NOMO-1 treated with dmso at 0.1 percent for 144 hours (cell line): ENCODE data around the gene HAT1.
A peak's percentile ranks its signal among the peaks of the same experiment; 100 is the strongest.
"Not testable (repeated sequence)": the region's sequence is repeated elsewhere in the genome, so short reads cannot be mapped to it uniquely, and the experiment has no call there.

ENCODE experiments used
- DNase-seq: peaks from one replicate; lab custom pipeline; 2025; ENCODE audit not compliant: unreplicated experiment; lab: John Stamatoyannopoulos, UW

Gene HAT1

DNA sequence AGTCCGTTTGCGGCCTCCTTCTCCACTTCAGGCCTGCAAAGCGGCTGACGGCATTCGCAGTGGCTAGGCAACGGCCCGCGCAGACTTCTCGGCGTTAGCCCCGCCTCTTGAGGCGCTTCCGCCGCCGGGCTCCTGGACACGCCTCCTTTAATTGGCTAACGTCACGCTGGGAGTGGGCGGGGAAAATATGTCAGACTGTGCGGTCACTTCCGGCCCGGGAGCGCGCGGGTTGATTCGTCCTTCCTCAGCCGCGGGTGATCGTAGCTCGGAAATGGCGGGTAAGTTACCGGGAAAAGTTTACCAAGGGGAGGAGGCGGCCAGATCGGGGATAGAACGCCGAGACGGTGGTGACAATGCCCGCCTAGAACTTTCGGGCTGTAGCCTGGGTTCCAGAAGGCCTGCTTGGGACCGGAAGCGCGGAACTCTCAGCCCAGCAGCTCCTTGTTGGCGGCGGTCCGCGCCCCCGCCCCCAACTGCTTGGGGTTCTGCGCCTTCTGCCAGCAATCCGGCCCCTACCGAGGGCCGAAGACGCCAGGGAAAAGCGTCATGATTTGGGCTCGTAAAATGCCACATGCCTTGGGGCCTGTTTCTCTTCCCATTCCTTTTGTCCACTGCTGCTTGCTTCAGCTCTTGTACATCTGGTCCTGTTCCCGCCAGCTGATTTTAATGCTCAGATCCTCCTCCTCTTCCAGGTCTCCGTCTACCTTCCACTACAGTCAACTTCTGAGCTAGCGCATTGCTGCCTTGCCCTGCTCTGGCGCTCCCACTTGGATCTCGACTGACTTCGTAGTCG is at the start of gene HAT1:
TSS of gene HAT1 (plus strand) at position 232 of the 793 bp plus-strand sequence. CDS start at position 272, 40 bp downstream.
- peak; percentile 96 for DNase-seq

DNA sequence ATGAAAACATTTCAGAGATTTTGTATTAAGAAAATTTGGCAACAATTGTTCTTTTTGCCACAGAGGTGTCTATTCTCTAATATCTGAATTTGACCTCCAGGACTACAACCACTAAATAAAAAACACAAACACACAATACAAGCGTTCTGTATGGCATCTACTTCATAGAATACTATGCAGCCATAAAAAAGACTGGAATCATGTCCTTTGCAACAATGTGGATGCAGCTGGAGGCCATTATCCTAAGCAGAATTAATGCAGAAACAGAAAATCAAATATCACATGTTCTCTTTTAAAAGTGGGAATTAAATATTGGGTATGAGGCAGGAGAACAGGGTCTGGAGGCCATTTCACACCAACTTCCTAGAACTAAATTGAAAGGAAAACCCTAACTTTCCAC is 47.7 kb upstream of the HAT1 start:
- DNase-seq: no peak

DNA sequence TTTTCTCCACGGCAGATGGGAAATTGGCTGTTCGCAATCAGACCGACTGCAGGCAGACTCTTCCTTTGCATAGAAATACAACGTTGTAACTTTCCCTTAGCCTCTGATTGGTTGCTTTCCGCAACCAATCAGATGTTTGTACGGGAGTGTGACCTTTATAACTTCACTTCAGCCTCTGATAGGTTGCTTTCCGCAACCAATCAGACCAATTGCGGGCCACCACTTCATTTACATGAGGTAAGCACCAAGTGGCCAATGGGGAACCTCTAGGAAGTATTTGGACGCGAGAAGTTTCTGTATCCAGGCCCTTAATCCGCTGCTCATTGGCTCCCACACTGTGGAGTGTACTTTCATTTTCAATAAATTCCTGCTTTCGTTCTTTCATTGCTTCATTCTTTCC is 47.3 kb upstream of the HAT1 start:
- DNase-seq: no peak

GRCh38 chr2:171878481-171878993 is 43.7 kb upstream of the HAT1 start:
- DNase-seq: no peak

GRCh38 chr2:171879865-171880264 is 42.4 kb upstream of the HAT1 start:
- DNase-seq: no peak

- no peak for DNase-seq
Observed at GRCh38 chr2:171880774-171881173, 41.5 kb upstream of the HAT1 start.

DNA sequence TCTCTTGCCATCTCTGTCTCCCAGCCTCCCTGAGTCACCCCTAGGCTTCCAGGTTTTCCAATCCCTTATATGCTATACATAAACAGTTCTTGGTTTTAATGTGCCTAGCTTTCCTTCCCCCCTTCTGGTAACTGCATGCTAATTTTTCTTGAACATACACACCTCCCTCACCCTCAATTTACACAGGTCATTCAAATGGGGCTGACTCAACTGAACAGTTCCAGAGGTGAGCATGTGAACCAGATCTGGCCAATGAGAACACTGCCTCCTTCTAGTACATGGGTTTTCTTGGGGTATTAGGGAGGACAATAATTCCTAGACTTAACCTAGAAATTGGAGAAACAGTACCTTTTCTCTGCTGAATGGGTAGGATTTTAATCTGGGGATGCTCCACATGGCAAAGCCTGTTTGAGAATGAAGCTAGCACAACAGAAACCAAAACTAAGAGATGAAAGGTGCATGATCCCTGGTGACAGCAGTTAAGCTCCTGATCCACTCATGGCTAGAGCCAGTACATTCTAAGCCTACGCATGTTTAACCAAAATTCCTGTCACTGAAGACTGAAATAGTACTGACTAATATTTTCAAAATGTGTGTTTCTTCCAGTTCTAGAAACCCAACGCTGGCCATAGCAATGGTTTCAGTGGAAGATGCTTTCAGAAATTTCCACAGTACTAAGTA is 40.0 kb upstream of the HAT1 start:
- no peak for DNase-seq

- no peak for DNase-seq
Observed at GRCh38 chr2:171883275-171883893, 38.9 kb upstream of the HAT1 start.

DNA sequence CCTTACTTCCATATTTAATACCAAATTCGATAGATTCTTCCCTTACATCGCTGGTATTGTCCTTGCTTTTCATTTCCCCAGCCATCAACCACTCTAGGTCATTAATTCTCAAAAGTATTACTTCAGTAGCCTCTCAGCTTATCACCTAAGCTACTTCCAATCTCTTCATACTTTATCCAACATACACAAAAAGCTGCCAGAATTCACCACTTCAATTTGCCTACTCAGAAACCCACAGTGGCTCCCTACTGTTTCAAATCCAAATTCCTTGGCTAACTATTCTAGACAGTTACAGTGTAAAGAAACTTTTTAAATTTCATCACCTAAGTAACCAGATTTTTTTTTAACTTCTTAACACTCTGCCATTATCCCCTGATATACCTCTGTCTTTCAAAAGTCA is 32.9 kb upstream of the HAT1 start:
- DNase-seq: no peak

DNA sequence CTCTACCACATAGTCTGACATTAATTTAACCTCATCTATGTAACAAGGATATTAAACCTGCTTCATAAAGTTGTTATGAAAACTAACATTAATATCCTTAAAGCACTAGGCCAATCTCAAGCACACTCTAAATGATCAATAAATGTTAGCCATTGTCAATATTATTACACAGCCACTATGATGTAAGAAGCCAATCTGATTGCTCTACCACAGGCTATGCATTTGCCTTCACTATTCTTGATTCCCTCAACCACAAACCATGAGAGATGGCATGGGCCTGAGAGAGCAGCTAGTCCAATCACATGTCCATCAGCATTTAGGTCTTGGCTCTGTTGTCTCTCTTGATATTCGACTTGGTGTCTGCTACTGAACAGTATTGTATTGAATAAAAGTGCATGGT is 32.5 kb upstream of the HAT1 start:
- DNase-seq: no peak

DNA sequence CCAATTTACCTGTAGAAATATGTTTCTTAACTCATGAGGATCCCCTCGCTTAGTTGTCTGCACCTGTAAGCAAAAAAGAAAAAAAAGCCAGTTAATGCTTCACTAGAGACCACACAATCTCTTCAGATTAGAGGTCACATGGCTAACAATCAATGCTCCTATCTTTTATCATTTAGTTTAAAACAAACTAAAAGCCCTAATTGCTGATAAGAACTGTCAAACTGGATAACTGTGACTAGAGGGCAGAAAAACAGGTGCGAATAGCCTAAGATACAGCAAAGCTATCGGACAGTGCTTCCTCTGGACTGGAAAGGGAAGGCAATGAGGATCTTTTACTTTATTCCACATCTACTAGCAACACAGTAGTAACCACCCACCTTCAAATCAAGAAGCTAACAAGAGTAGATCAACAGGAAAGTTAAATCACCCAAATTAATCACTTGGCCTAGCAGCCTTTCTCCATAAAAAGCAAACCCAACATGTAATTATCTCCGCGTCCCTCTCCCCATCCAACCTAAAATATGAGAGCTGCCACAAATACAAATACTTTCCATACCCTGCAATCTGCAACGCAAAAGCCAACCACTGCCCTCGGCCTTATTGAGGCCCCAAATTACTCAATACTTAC is 29.0 kb upstream of the HAT1 start:
- DNase-seq: peak; percentile 60

DNA sequence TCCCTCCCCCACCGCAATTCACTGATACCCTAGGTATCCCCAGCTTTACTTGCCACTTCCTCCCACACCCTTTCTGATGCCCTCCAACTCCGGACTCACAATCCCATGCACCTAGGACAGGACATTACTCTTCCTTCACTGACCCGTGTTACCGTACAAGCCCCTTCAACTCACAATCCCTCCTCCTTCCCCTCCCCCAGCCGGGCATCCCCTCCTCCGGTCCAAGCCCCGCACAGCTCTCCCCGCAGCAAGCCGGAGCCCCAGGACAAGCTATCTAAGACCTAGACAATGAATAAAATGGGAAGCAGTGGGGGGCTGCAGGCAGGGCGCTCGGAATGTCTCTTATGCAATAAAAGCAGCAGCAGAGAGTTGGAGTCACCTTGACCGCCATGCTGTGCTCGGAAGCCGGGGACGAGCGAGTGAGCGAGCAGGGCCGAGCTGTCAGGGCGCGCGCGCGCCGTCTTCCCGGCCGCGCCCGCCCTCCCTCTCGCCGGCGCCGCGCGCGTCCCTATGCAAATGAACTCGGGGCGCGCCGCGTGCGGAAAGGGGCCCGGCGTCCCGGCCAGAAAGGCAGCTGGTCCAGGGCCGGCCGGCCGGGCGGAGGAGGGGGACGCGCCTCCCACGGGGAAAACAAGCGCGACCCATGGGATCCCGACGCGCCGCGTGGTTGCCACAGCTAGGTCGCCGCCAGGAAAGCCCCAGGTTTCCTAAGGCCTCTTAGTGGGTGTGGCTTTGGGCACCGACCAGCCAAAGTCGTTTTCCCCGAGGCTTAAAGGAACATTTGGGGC is 28.2 kb upstream of the HAT1 start, which contains the start of gene SLC25A12:
TSS of gene SLC25A12 (minus strand) at position 421 of the 788 bp plus-strand sequence. CDS start at position 391, 30 bp downstream.
- DNase-seq: peak; percentile 76

DNA sequence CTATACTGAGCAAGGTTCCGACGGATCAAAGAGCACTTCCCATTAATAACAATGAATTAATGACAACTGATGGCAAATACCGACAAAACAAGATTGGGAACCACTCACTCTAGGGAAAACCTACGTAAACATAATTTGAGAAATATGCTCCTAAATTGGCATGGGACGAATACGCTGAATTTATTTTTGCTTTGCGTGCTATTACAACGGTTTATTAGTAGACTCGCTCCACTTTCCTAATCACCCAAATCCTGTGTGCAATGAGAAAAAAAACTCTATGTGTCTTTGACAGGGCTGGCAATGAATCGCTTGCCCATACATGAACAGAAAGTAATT is 27.7 kb upstream of the HAT1 start:
- no peak for DNase-seq

GRCh38 chr2:171895786-171896185 is 26.5 kb upstream of the HAT1 start:
- DNase-seq: no peak

- not testable (repeated sequence) for DNase-seq
Observed at GRCh38 chr2:171899623-171900282, 22.5 kb upstream of the HAT1 start.

- no peak for DNase-seq
Observed at GRCh38 chr2:171902840-171903420, 19.3 kb upstream of the HAT1 start.

DNA sequence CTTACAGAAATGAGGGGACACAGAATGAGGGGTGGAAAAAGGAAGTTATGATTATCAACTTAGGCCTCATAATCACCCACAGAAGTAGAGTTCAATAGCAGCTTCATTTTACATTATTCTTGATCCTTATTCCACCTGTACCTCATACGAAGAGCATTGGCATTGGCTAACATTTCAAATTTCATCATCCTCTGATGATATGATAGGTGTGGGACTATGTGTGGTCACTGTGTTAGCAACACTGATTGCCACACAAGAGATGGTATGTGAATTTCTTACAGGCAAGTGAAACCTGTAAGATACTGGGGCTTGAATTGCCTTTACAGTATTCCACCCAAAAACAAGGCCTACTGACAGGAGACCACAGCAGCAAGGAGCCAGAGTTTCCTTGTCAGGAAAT is 14.0 kb upstream of the HAT1 start:
- no peak for DNase-seq

DNA sequence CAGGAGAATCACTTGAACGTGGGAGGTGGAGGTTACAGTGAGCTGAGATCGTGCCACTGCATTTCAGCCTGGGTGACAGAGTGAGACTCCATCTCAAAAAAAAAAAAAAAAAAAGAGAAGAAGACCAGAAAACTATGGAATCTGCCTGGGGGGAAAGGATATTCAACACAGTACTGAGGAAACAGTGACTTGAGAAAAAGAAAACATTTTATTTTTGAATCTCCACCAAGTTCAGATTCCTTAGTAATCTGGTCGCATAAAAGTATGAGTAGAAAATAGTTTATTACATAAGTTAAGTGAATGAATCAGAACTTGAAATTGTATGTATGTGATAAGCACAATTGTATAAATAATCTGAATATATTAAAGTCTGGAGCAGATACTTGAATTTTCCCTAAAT is 13.0 kb upstream of the HAT1 start:
- no peak for DNase-seq

DNA sequence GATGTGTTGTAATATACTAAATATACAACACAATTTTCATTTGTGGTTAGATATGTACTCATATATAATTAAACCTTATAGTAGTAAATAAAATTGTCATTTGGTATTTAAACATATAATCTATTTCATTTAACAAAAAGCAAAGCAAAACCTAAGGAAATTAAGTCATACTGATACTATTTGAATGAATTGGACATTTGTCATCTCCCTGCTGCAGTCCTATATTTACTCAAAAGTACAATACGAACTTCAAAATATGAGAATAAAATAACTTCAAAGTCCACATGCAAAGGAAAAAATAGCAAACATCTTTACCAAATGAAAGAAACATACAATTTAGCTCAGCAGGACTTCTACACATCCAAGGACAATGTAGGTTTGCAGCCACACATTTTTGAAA is 11.8 kb upstream of the HAT1 start:
- DNase-seq: no peak

GRCh38 chr2:171913517-171913916 is 8.7 kb upstream of the HAT1 start:
- no peak for DNase-seq
